Calu3 (cell line): ENCODE measurements around the gene RILP. TPM values are rescaled to one million over a fixed set of nuclear protein-coding genes. Genes with fewer than 3 reads are reported as not detected.
"Not testable (repeated sequence)": the region's sequence is repeated elsewhere in the genome, so short reads cannot be mapped to it uniquely, and the experiment has no call there.

Experiments
- BruUV-seq: library from RNA; stranded (reverse); fragments of 400-500 nt; replicated peaks from 2 replicates; lab custom pipeline; 2021; lab: Mats Ljungman, UMichigan
- CTCF ChIA-PET: fragments of 300-600 bp; sonication (Branson Sonifier 250); formaldehyde crosslinking; loops from one replicate; lab custom pipeline; 2022; ENCODE audit warnings: antibody characterized with exemption; lab: Charles Lee
- DNase-seq: peaks from one replicate; pipeline ENCODE4 v3.0.0; 2022
- H3K27ac Mint-ChIP-seq: one replicate; pipeline ENCODE4 v1.8.0; 2022; ENCODE audit warnings: mixed read lengths; ENCODE audit not compliant: unreplicated experiment
- H3K27me3 Mint-ChIP-seq: one replicate; pipeline ENCODE4 v1.8.0; 2022; ENCODE audit warnings: mixed read lengths; ENCODE audit not compliant: unreplicated experiment
- H3K36me3 Mint-ChIP-seq: one replicate; pipeline ENCODE4 v1.8.0; 2022; ENCODE audit warnings: mild to moderate bottlenecking, moderate library complexity, mixed read lengths; ENCODE audit not compliant: insufficient read depth, unreplicated experiment
- H3K4me1 Mint-ChIP-seq: one replicate; pipeline ENCODE4 v1.8.0; 2022; ENCODE audit warnings: mild to moderate bottlenecking, low read depth, mixed read lengths; ENCODE audit not compliant: unreplicated experiment
- H3K4me3 Mint-ChIP-seq: one replicate; pipeline ENCODE4 v1.8.0; 2022; ENCODE audit warnings: mild to moderate bottlenecking, low read depth, moderate library complexity, mixed read lengths; ENCODE audit not compliant: unreplicated experiment
- H3K9me3 Mint-ChIP-seq: one replicate; pipeline ENCODE4 v1.8.0; 2022; ENCODE audit warnings: low read depth, mixed read lengths; ENCODE audit not compliant: unreplicated experiment
- intact Hi-C: fragments of 100-400 bp; cut with micrococcal nuclease; formaldehyde crosslinking; loops from one replicate; pipeline ENCODE4 v1.10.0; 2022; ENCODE audit not compliant: unreplicated experiment
- total RNA-seq: library from RNA; stranded (reverse); gene quantifications from 2 replicates; pipeline ENCODE4 v1.2.3, GENCODE V29; 2022
- TF ChIP-seq, protein P1 (sequence below): fragments of 200-600 bp; IDR thresholded peaks from one replicate; pipeline ENCODE4 v1.8.0; 2022; ENCODE audit warnings: antibody characterized with exemption; ENCODE audit not compliant: unreplicated experiment

Gene RILP
- total RNA-seq, 1 experiment from 2014 or later = 1.8 TPM

DNA sequence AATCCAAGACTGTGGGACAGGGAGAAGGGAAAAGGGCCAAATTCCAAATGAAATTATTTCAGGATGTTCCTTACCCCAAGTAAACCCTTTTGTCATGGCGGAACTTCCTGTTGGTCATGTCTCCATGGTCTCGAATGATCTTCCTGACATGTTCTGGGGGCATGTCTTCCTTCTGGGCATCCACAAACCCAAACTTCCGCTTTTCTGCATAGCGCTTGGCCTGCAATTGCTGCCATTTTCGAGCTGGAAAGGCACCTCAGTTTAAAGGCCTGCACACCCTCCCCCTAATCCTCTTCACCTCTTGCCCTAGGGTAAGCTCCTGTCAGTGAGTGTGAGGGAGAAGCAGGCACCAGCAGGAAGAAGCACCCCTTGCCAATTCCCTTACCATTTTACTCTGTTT is 33.8 kb upstream of the RILP start:
- Mint-ChIP-seq H3K36me3 (peaks cover 41% of the 10 kb centered on the region), H3K9me3 (no peaks in the 10 kb centered on the region), H3K27ac (no peak overlapping the region), H3K4me3 (peak overlapping the region; percentile 92), H3K4me1 (peaks cover 19% of the 10 kb centered on the region), H3K27me3 (no peaks in the 10 kb centered on the region)
- BruUV-seq = no TSS peak
- intact Hi-C loops = no loop called here
- TF ChIP-seq, protein P1, sequence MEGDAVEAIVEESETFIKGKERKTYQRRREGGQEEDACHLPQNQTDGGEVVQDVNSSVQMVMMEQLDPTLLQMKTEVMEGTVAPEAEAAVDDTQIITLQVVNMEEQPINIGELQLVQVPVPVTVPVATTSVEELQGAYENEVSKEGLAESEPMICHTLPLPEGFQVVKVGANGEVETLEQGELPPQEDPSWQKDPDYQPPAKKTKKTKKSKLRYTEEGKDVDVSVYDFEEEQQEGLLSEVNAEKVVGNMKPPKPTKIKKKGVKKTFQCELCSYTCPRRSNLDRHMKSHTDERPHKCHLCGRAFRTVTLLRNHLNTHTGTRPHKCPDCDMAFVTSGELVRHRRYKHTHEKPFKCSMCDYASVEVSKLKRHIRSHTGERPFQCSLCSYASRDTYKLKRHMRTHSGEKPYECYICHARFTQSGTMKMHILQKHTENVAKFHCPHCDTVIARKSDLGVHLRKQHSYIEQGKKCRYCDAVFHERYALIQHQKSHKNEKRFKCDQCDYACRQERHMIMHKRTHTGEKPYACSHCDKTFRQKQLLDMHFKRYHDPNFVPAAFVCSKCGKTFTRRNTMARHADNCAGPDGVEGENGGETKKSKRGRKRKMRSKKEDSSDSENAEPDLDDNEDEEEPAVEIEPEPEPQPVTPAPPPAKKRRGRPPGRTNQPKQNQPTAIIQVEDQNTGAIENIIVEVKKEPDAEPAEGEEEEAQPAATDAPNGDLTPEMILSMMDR = no peak
- CTCF ChIA-PET = no interaction called here
- DNase-seq = no peak

DNA sequence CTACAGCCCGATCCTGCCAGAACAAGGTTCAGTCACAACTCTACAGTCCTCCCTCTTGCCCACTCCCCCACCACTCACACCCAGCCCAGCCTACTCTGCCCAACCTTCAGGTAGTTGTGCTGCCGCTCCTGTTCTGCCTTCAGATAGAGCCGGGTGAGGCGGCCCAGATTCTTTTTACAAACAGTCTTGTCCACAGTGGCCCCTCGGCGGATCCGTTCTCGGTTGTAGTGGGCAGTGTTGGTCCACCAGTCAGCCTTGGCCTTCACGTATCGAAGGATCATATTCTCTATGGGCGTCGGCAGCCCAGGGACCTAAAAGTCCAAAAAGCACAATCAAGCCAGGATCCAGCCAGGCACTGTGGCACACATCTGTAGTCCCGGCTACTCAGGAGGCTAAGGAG is 26.7 kb upstream of the RILP start:
- no peak overlapping the region for H3K4me3 Mint-ChIP-seq
- H3K4me1 Mint-ChIP-seq = no peaks in the 10 kb centered on the region
- H3K27ac Mint-ChIP-seq = no peak overlapping the region
- TF ChIP-seq, protein P1 = no peak
- TSS peak; percentile 2 for BruUV-seq
- intact Hi-C loops = no loop called here
- CTCF ChIA-PET = no interaction called here
- DNase-seq = no peak
- H3K9me3 Mint-ChIP-seq = no peaks in the 10 kb centered on the region
- H3K36me3 Mint-ChIP-seq = peaks cover 48% of the 10 kb centered on the region
- no peaks in the 10 kb centered on the region for H3K27me3 Mint-ChIP-seq

DNA sequence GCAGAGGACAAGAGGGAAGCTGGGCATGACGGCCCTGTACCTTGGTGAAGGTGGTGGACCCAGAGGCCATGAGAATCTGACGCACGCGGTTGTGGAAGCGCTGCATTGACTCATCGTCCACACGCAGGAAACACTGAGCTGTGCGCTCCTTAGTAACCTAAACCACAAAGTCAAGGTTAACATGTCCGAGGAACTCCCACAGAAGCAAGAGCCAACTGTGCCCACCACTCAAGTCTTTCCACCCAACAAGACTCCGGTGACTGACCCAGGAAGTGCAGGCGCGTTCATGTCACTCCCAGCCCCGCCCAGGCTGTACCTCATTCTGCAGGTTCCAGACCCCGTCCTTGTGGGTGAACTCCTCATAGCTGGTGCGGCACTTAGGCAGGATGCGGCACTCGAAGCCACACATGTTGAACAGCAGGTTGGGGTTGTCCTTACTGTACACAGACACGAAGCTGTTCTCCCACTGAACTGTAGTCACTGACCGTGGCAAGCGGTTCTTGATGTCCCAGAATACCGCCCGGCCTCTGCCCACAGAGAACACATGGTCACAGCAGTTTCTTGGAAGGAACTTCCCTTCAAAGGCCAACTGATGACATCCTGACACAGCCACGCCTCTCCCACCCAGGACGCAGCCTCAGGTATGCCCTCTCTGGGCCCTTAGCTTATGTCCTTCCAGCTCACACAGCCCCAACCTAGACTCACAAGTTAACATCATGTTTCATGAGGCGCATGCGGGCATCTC is 23.5 kb upstream of the RILP start:
- H3K27me3 Mint-ChIP-seq = no peaks in the 10 kb centered on the region
- TF ChIP-seq, protein P1 = no peak
- intact Hi-C loops = no loop called here
- BruUV-seq = no TSS peak
- no peak for DNase-seq
- H3K9me3 Mint-ChIP-seq = no peaks in the 10 kb centered on the region
- peaks cover 56% of the 10 kb centered on the region for H3K36me3 Mint-ChIP-seq
- H3K4me3 Mint-ChIP-seq = no peak overlapping the region
- CTCF ChIA-PET = no interaction called here
- H3K27ac Mint-ChIP-seq = no peak overlapping the region
- peaks cover 17% of the 10 kb centered on the region for H3K4me1 Mint-ChIP-seq

DNA sequence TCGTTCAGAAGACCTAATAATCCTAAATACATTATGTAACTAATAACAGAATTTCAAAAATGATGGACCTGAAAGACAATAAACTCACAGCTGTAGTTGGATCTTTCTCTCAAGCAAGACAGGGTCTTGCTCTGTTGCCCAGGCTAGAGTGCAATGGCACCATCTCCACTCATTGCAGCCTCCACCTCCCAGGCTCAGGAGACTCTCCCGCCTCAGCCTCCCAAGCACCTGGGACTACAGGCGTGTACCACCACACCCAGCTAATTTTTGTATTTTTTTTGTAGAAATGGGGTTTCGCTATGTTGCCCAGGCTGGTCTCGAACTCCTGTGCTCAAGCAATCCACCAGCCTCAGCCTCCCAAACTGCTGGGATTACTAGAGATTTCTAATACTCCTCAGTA is 14.3 kb upstream of the RILP start:
- BruUV-seq, H3K4me3 Mint-ChIP-seq, intact Hi-C loops, DNase-seq, H3K9me3 Mint-ChIP-seq, H3K27ac Mint-ChIP-seq, CTCF ChIA-PET, H3K27me3 Mint-ChIP-seq, H3K4me1 Mint-ChIP-seq: not testable (repeated sequence)
- peaks cover 51% of the 10 kb centered on the region for H3K36me3 Mint-ChIP-seq

DNA sequence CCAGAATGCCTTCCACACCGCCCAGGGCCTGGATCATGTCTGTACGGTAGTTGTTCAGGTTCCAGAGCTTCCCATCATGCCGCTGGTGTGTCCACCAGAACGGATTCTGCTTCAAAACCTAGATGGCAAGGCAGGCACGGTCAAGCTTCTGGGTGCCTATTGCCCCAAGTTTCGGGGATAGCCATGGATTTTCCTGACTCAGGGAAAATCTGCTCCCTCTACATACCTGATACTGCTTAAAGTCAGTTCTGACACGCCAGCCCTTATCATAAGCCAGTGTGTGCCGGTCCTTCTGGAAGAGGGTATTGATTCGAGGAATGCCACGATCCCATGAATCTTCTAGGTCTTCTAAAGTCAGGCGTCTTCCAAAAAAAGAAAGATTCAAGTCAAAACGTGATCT is 11.4 kb upstream of the RILP start:
- intact Hi-C loops = no loop called here

More for the DNA sequence above, 11.4 kb upstream of the RILP start:
- no peaks in the 10 kb centered on the region for H3K4me1 Mint-ChIP-seq
- peaks cover 55% of the 10 kb centered on the region for H3K36me3 Mint-ChIP-seq
- H3K9me3 Mint-ChIP-seq = no peaks in the 10 kb centered on the region
- no peak overlapping the region for H3K27ac Mint-ChIP-seq
- TF ChIP-seq, protein P1 = no peak
- no peak overlapping the region for H3K4me3 Mint-ChIP-seq
- TSS peak; percentile 77 for BruUV-seq
- no peak for DNase-seq
- CTCF ChIA-PET = no interaction called here
- no peaks in the 10 kb centered on the region for H3K27me3 Mint-ChIP-seq
